LoVo (cell line): Measurements from ENCODE around the gene AK5.

Source experiments
- DNase-seq: peaks from one replicate; pipeline ENCODE4 v3.0.0-alpha.2; 2016; ENCODE audit warnings: low spot score

AK5 gene

GRCh38 chr1:77281491-77282186 lies at the start of gene AK5:
TSS of gene AK5 (plus strand) at chr1:77282019. CDS start at chr1:77282314, 295 bp downstream.
- DNase-seq: no peak

GRCh38 chr1:77232829-77233228 lies 49.0 kb upstream of the AK5 start:
- no peak for DNase-seq

- DNase-seq: no peak
Measured at GRCh38 chr1:77234096-77234495, 47.7 kb upstream of the AK5 start.

- DNase-seq: no peak
Measured at GRCh38 chr1:77234943-77235342, 46.9 kb upstream of the AK5 start.

GRCh38 chr1:77238462-77238861 lies 43.4 kb upstream of the AK5 start:
- DNase-seq: no peak

- DNase-seq: no peak
Measured at GRCh38 chr1:77239311-77239710, 42.5 kb upstream of the AK5 start.

- DNase-seq: no peak
Measured at GRCh38 chr1:77245830-77246229, 36.0 kb upstream of the AK5 start.

GRCh38 chr1:77250126-77250525 lies 31.7 kb upstream of the AK5 start:
- no peak for DNase-seq

GRCh38 chr1:77253211-77253610 lies 28.6 kb upstream of the AK5 start:
- DNase-seq: no peak

- DNase-seq: no peak
Measured at GRCh38 chr1:77263708-77264107, 18.1 kb upstream of the AK5 start.

- no peak for DNase-seq
Measured at GRCh38 chr1:77265180-77265579, 16.6 kb upstream of the AK5 start.

GRCh38 chr1:77267035-77267434 lies 14.8 kb upstream of the AK5 start:
- DNase-seq: no peak

GRCh38 chr1:77271852-77272580 lies 9.8 kb upstream of the AK5 start:
- no peak for DNase-seq

- no peak for DNase-seq
Measured at GRCh38 chr1:77273891-77274290, 7.9 kb upstream of the AK5 start.

- DNase-seq: no peak
Measured at GRCh38 chr1:77275194-77275593, 6.6 kb upstream of the AK5 start.

GRCh38 chr1:77276941-77277340 lies 4.9 kb upstream of the AK5 start:
- DNase-seq: no peak

- DNase-seq: no peak
Measured at GRCh38 chr1:77279929-77280328, 1.9 kb upstream of the AK5 start.

- no peak for DNase-seq
Measured at GRCh38 chr1:77280962-77281361, 857 bp upstream of the AK5 start.

- DNase-seq: no peak
Measured at GRCh38 chr1:77282187-77282865, 507 bp downstream of the AK5 start.

GRCh38 chr1:77282866-77283539 lies 1.2 kb downstream of the AK5 start:
- no peak for DNase-seq

GRCh38 chr1:77283701-77284425 lies 2.0 kb downstream of the AK5 start:
- DNase-seq: no peak

GRCh38 chr1:77287535-77287934 lies 5.7 kb downstream of the AK5 start:
- no peak for DNase-seq
